ENCODE data around the gene HHLA2. TPM values are rescaled to one million over a fixed set of nuclear protein-coding genes. Genes with fewer than 3 reads are reported as not detected.

Gene HHLA2
- total and polyA plus RNA-seq, 4 donors, result 0.18 to 0.40 (median 0.28) TPM

- H3K4me1 ChIP-seq (ENCODE audit: control insufficient read depth, insufficient read depth, low read length), result no peaks in the 10 kb centered on the region
- no peak overlapping the region for H3K4me3 ChIP-seq (ENCODE audit: low read depth, low read length)
- H3K9me3 ChIP-seq (ENCODE audit: control insufficient read depth, insufficient read depth, low read length), result no peaks in the 10 kb centered on the region
- H3K27ac ChIP-seq (ENCODE audit: low read depth, low read length), result no peak overlapping the region
- no peak for DNase-seq (ENCODE audit: low read depth in 4 of 6, low spot score in 6 of 6)
- H3K27me3 ChIP-seq (ENCODE audit: control insufficient read depth, insufficient read depth, low read length), result no peaks in the 10 kb centered on the region
- H3K36me3 ChIP-seq (ENCODE audit: control insufficient read depth, insufficient read depth, low read length), result no peaks in the 10 kb centered on the region
Observed at GRCh38 chr3:108383306-108383705, 87.0 kb downstream of the HHLA2 start.

GRCh38 chr3:108387063-108387462 lies 90.7 kb downstream of the HHLA2 start:
- H3K4me3 ChIP-seq (ENCODE audit: low read depth, low read length), result no peak overlapping the region
- no peaks in the 10 kb centered on the region for H3K27me3 ChIP-seq (ENCODE audit: control insufficient read depth, insufficient read depth, low read length)
- H3K9me3 ChIP-seq (ENCODE audit: control insufficient read depth, insufficient read depth, low read length), result no peaks in the 10 kb centered on the region
- H3K4me1 ChIP-seq (ENCODE audit: control insufficient read depth, insufficient read depth, low read length), result peaks cover 3% of the 10 kb centered on the region
- no peak for DNase-seq (ENCODE audit: low read depth in 4 of 6, low spot score in 6 of 6)
- WGBS (ENCODE audit: insufficient coverage), result no CpG with 5 or more reads among the region's 1 CpG
- H3K36me3 ChIP-seq (ENCODE audit: control insufficient read depth, insufficient read depth, low read length), result no peaks in the 10 kb centered on the region
- H3K27ac ChIP-seq (ENCODE audit: low read depth, low read length), result no peak overlapping the region

DNA sequence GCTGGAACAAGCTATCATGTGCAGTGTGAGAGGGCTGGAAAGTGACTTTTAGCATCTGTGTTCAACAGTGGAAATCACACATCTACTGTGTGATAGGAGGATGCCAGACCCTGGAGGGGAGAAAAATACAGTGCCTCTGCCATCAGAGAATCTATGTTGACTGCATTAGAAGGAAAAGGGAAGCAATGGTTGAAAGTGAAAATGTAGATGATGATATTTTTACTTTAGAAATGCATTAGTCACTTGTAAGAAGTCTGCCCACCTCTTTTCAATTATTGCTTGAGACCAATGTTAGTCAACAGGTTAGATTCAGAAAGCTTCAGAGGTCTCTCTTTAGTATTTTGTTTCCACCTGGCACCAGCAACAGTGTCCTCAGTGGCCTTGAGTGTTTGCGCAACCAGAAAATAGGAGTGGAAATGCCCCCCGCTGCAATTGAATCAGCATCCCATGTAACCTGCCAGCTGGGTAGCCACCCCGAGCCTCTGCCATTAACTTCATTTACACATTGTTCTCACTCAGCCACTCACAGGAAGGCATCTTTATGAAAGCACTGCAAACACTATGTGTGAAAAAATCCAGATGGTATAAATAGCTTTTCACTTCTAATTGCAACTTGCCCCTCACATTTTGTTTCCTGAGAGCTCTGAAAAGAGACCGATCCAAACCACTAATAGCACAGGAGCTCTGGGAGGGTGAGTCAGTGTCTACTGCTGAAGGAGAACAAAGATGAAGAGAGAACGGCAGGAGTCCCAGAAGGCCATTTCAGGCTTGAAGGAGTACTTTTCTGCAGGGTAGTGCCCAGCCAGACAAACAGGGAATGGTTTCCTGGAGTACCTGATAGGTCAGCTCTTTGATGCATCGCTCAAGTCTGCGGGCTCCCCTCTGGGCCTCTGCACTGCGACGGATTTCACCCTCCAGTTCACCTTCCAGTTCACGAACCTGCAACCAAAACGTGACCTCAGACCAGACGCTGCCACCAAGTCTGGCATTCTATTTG lies 92.1 kb downstream of the HHLA2 start:
- Histone ChIP-seq H3K36me3 (ENCODE audit: control insufficient read depth, insufficient read depth, low read length) (no peaks in the 10 kb centered on the region), H3K27me3 (ENCODE audit: control insufficient read depth, insufficient read depth, low read length) (no peaks in the 10 kb centered on the region), H3K9me3 (ENCODE audit: control insufficient read depth, insufficient read depth, low read length) (no peaks in the 10 kb centered on the region), H3K4me3 (ENCODE audit: low read depth, low read length) (no peak overlapping the region), H3K27ac (ENCODE audit: low read depth, low read length) (no peak overlapping the region), H3K4me1 (ENCODE audit: control insufficient read depth, insufficient read depth, low read length) (peaks cover 7% of the 10 kb centered on the region)
- WGBS (ENCODE audit: insufficient coverage), result 37% methylated on average over 10 of the region's 12 CpGs
- DNase-seq (ENCODE audit: low read depth in 4 of 6, low spot score in 6 of 6), result peak in 2 of 6 donors; percentile 53 to 71

- Histone ChIP-seq H3K36me3 (ENCODE audit: control insufficient read depth, insufficient read depth, low read length) (no peaks in the 10 kb centered on the region), H3K4me3 (ENCODE audit: low read depth, low read length) (no peak overlapping the region), H3K27me3 (ENCODE audit: control insufficient read depth, insufficient read depth, low read length) (no peaks in the 10 kb centered on the region), H3K9me3 (ENCODE audit: control insufficient read depth, insufficient read depth, low read length) (no peaks in the 10 kb centered on the region), H3K4me1 (ENCODE audit: control insufficient read depth, insufficient read depth, low read length) (peaks cover 10% of the 10 kb centered on the region), H3K27ac (ENCODE audit: low read depth, low read length) (no peak overlapping the region)
- no CpG with 5 or more reads among the region's 1 CpG for WGBS (ENCODE audit: insufficient coverage)
- DNase-seq (ENCODE audit: low read depth in 4 of 6, low spot score in 6 of 6), result no peak
Observed at GRCh38 chr3:108389372-108389771, 93.0 kb downstream of the HHLA2 start.

GRCh38 chr3:108391917-108392593 lies 95.7 kb downstream of the HHLA2 start:
- no CpG with 5 or more reads among the region's 3 CpGs for WGBS (ENCODE audit: insufficient coverage)
- Histone ChIP-seq H3K27ac (ENCODE audit: low read depth, low read length) (no peak overlapping the region), H3K27me3 (ENCODE audit: control insufficient read depth, insufficient read depth, low read length) (no peaks in the 10 kb centered on the region)

GRCh38 chr3:108393128-108393900 lies 97.0 kb downstream of the HHLA2 start:
- Histone ChIP-seq H3K27ac (ENCODE audit: low read depth, low read length) (no peak overlapping the region), H3K9me3 (ENCODE audit: control insufficient read depth, insufficient read depth, low read length) (no peaks in the 10 kb centered on the region), H3K27me3 (ENCODE audit: control insufficient read depth, insufficient read depth, low read length) (no peaks in the 10 kb centered on the region), H3K4me3 (ENCODE audit: low read depth, low read length) (no peak overlapping the region), H3K4me1 (ENCODE audit: control insufficient read depth, insufficient read depth, low read length) (peaks cover 10% of the 10 kb centered on the region), H3K36me3 (ENCODE audit: control insufficient read depth, insufficient read depth, low read length) (no peaks in the 10 kb centered on the region)
- DNase-seq (ENCODE audit: low read depth in 4 of 6, low spot score in 6 of 6), result no peak
- 100% methylated on average over 1 of the region's 3 CpGs for WGBS (ENCODE audit: insufficient coverage)

More at GRCh38 chr3:108391917-108392593, 95.7 kb downstream of the HHLA2 start:
- Histone ChIP-seq H3K4me1 (ENCODE audit: control insufficient read depth, insufficient read depth, low read length) (peaks cover 10% of the 10 kb centered on the region), H3K4me3 (ENCODE audit: low read depth, low read length) (no peak overlapping the region), H3K9me3 (ENCODE audit: control insufficient read depth, insufficient read depth, low read length) (no peaks in the 10 kb centered on the region), H3K36me3 (ENCODE audit: control insufficient read depth, insufficient read depth, low read length) (no peaks in the 10 kb centered on the region)
- DNase-seq (ENCODE audit: low read depth in 4 of 6, low spot score in 6 of 6), result peak in 2 of 6 donors; percentile 34 to 91

DNA sequence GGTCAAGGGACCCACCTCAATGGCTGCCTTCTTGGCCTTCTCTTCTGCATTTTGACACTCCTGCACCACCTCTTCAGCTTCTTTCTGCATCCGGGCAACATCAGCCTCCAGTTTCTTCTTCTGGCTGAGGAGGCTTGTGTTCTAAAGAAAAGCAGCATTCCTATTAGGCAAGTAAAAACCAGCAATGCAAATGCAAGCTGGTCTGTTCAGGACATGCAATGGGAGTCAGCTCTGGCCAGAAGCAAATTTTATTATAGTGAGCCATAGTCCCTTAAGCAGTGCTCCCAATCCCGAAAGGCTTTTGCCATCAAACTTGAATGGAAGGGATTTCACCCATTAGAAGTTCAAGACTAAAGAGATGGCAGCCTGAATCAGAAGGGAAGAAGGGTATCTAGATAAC lies 97.7 kb downstream of the HHLA2 start:
- H3K4me1 ChIP-seq (ENCODE audit: control insufficient read depth, insufficient read depth, low read length), result peaks cover 8% of the 10 kb centered on the region
- no peak overlapping the region for H3K27ac ChIP-seq (ENCODE audit: low read depth, low read length)
- WGBS (ENCODE audit: insufficient coverage), result 100% methylated on average over 1 of the region's 2 CpGs
- no peaks in the 10 kb centered on the region for H3K27me3 ChIP-seq (ENCODE audit: control insufficient read depth, insufficient read depth, low read length)
- H3K36me3 ChIP-seq (ENCODE audit: control insufficient read depth, insufficient read depth, low read length), result no peaks in the 10 kb centered on the region
- H3K9me3 ChIP-seq (ENCODE audit: control insufficient read depth, insufficient read depth, low read length), result no peaks in the 10 kb centered on the region
- DNase-seq (ENCODE audit: low read depth in 4 of 6, low spot score in 6 of 6), result no peak
- H3K4me3 ChIP-seq (ENCODE audit: low read depth, low read length), result no peak overlapping the region

DNA sequence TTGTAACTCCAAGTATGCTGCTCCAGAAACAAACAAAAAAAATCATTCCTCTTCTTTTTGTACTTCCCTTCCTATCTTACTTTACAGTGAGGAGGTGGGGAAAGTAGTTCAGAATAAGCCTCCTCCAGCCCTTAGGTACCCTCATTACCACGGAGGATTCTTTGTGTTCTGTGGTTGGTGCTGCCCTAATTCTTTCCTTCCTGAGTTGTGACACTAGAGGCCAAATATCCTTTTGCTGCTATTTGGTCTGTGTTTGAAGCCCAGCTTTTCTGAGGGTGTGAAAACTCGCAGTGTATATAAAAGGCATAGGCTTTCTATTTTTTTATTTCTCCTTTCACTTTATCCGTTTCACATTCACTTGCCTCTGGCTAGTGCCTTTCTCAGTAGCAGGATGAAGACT lies 98.2 kb downstream of the HHLA2 start:
- Histone ChIP-seq H3K36me3 (ENCODE audit: control insufficient read depth, insufficient read depth, low read length) (no peaks in the 10 kb centered on the region), H3K27ac (ENCODE audit: low read depth, low read length) (no peak overlapping the region), H3K27me3 (ENCODE audit: control insufficient read depth, insufficient read depth, low read length) (no peaks in the 10 kb centered on the region), H3K4me1 (ENCODE audit: control insufficient read depth, insufficient read depth, low read length) (peaks cover 8% of the 10 kb centered on the region), H3K9me3 (ENCODE audit: control insufficient read depth, insufficient read depth, low read length) (no peaks in the 10 kb centered on the region), H3K4me3 (ENCODE audit: low read depth, low read length) (no peak overlapping the region)
- DNase-seq (ENCODE audit: low read depth in 4 of 6, low spot score in 6 of 6), result no peak
- WGBS (ENCODE audit: insufficient coverage), result no CpG with 5 or more reads among the region's 3 CpGs

DNA sequence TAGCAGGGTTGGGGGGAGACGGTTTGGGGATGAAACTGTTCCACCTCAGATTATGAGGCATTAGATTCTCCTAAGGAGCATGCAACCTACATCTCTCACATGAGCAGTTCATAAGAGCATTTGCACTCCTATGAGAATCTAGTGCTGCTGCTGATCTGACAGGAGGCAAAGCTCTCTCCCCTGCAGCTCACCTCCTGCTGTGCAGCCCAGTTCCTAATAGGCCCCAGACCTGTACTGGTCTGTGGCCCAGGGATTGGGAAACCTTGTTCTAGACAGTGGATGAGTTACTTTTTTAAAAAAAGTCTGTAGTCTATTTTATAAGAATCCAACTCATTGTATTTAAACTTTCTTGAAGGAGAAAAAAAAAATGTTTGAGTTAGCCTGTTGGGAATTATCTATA lies 100.0 kb downstream of the HHLA2 start:
- Histone ChIP-seq H3K4me1 (ENCODE audit: control insufficient read depth, insufficient read depth, low read length) (peaks cover 8% of the 10 kb centered on the region), H3K36me3 (ENCODE audit: control insufficient read depth, insufficient read depth, low read length) (no peaks in the 10 kb centered on the region), H3K27ac (ENCODE audit: low read depth, low read length) (no peak overlapping the region), H3K27me3 (ENCODE audit: control insufficient read depth, insufficient read depth, low read length) (no peaks in the 10 kb centered on the region), H3K9me3 (ENCODE audit: control insufficient read depth, insufficient read depth, low read length) (no peaks in the 10 kb centered on the region), H3K4me3 (ENCODE audit: low read depth, low read length) (no peak overlapping the region)
- no CpG with 5 or more reads among the region's 1 CpG for WGBS (ENCODE audit: insufficient coverage)
- no peak for DNase-seq (ENCODE audit: low read depth in 4 of 6, low spot score in 6 of 6)
